ENCODE results near the gene CLEC11A.

DNA sequence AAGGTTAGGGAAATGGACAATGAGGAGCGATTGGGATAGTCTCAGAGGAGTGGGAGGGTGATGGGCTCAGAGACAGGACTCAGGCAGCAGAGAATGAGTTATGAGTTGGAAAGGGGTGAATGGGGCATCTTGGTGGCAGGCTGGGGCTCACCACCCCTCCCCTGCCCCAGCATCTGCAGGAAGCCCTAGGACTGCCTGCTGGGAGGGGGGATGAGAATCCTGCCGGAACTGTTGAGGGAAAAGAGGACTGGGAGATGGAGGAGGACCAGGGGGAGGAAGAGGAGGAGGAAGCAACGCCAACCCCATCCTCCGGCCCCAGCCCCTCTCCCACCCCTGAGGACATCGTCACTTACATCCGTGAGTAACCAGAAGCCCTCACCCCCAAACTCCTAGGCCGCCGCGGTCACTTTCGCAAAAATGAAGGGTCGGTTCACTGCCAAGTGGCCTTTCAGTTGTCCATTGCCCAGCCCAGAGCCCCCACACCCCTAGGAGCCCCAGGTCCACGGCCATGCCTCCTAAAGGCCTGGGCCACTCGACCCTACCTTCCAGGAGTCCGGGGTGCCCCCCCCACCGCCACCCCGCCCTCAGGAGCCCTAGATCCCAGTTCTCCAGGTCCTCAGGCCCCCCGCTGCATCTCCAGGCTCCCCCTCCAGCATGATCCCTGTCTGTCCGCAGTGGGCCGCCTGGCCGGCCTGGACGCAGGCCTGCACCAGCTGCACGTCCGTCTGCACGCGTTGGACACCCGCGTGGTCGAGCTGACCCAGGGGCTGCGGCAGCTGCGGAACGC is 764 bp downstream of the CLEC11A start:
- TF ChIP-seq ZBTB20 (tag by site-specific recombination; IDR thresholded peaks at IDR 0.05) (no peak), ZNF140 (tag by site-specific recombination; IDR thresholded peaks at IDR 0.05) (no peak)
- TF ChIP-seq, protein P1, sequence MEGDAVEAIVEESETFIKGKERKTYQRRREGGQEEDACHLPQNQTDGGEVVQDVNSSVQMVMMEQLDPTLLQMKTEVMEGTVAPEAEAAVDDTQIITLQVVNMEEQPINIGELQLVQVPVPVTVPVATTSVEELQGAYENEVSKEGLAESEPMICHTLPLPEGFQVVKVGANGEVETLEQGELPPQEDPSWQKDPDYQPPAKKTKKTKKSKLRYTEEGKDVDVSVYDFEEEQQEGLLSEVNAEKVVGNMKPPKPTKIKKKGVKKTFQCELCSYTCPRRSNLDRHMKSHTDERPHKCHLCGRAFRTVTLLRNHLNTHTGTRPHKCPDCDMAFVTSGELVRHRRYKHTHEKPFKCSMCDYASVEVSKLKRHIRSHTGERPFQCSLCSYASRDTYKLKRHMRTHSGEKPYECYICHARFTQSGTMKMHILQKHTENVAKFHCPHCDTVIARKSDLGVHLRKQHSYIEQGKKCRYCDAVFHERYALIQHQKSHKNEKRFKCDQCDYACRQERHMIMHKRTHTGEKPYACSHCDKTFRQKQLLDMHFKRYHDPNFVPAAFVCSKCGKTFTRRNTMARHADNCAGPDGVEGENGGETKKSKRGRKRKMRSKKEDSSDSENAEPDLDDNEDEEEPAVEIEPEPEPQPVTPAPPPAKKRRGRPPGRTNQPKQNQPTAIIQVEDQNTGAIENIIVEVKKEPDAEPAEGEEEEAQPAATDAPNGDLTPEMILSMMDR (tag by site-specific recombination; IDR thresholded peaks at IDR 0.05): no peak
